NT2/D1 (cell line): ENCODE data around the gene APOC4.

Experiments
- SUZ12 ChIP-seq: IDR thresholded peaks from 2 replicates; pipeline ENCODE4 v1.6.1; 2011; ENCODE audit not compliant: insufficient read length, insufficient read depth; ENCODE audit errors: extremely low read depth
- YY1 ChIP-seq: IDR thresholded peaks from 2 replicates; pipeline ENCODE4 v1.6.1; 2011; ENCODE audit not compliant: insufficient read length, insufficient read depth
- ZNF274 ChIP-seq: IDR thresholded peaks from 2 replicates; pipeline ENCODE4 v1.6.1; 2011; ENCODE audit warnings: mild to moderate bottlenecking, low read depth, low read length

DNA sequence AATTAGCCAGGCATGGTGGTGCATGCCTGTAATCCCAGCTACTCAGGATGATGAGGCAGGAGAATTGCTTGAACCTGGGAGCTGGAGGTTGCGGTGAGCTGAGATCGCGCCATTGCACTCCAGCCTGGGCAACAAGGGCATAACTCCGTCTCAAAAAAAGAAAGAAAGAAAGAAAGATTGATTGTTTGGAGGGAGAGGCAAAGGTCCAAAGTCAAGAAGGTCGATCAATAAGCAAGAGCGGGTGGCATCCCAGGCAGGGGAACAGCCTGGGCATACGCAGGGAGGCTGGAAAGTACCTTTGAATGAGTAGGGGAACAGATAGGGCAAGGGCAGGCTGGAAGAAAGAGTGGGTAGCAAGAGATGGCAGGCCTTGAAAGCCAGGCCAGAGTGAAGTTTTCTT lies 11.9 kb upstream of the APOC4 start:
- no peak for TF ChIP-seq SUZ12
- no peak for TF ChIP-seq ZNF274
- no peak for TF ChIP-seq YY1
